Globus pallidus (tissue), 1 donor: Measurements from ENCODE around the gene RAD51C.
"Not testable (repeated sequence)": the region's sequence is repeated elsewhere in the genome, so short reads cannot be mapped to it uniquely, and the experiment has no call there.

ENCODE experiments used
- DNase-seq: peaks from one replicate; pipeline ENCODE4 v3.0.0-alpha.2; 2015; ENCODE audit warnings: low spot score

RAD51C gene

DNA sequence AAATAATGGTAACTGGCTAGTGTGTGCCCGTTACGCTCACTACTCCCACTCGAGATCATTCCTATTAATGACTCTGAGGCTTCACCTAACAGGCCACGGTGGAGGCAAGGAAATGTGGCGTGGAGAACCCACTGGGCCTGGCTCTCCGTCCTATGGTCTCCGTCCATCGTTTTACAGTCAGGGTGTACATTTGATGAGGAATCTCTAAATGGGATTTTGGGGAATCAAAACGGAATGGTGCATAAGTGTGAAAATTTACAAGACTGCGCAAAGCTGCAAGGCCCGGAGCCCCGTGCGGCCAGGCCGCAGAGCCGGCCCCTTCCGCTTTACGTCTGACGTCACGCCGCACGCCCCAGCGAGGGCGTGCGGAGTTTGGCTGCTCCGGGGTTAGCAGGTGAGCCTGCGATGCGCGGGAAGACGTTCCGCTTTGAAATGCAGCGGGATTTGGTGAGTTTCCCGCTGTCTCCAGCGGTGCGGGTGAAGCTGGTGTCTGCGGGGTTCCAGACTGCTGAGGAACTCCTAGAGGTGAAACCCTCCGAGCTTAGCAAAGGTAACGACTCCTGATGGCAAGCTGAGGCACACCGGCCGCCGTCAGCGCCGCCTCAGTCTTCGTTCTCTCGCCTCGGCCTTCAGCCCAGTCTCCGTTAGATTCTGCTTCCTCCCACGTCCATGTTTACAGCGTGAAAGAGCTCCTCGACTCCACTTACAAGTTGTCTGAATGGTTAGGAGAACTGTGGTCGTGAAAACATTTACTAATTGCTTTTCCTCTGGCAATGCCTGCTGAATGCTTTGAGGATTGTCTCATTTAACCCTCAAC is at the start of gene RAD51C:
TSS of gene RAD51C (plus strand) at position 364 of the 817 bp plus-strand sequence. CDS start at position 406, 42 bp downstream.
- peak; percentile 81 for DNase-seq

DNA sequence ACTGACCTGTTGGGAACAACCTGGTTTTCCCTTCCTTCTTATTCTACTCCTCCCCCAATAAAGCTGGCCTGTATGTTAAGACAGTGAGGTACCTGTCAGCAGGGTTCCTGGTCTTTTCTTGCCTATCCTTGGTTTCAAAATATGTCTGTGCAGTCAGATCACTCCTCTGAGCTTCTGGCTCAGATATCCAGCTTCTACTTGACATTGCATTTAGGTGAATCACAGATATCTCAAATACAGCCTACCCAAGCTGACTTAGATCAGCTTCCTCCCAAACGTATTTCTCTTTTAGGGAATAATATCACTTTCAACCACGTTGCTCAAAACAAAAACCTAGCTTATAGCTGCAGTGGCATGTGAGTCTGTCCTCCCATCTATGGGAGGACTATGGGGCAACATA is 49.3 kb upstream of the RAD51C start:
- no peak for DNase-seq

DNA sequence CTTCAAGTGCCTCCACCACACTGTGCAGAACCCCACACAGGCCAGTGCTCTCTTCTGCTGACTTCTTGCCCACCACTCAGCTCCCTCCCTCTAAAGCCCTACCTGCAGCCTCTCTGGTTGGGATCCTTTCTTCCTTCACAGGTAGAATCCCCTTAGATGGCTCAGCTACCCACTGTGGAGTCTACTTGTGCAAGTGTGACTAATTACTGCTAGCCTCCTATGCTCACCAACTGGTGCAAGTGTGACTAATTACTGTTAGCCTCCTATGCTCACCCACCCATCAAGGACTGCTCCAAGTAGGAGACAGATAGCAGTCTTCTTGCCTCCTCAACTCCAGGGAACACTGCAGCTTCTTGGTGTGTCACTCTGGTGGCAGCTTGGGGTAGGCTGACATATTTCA is 44.2 kb upstream of the RAD51C start:
- DNase-seq, result no peak

DNA sequence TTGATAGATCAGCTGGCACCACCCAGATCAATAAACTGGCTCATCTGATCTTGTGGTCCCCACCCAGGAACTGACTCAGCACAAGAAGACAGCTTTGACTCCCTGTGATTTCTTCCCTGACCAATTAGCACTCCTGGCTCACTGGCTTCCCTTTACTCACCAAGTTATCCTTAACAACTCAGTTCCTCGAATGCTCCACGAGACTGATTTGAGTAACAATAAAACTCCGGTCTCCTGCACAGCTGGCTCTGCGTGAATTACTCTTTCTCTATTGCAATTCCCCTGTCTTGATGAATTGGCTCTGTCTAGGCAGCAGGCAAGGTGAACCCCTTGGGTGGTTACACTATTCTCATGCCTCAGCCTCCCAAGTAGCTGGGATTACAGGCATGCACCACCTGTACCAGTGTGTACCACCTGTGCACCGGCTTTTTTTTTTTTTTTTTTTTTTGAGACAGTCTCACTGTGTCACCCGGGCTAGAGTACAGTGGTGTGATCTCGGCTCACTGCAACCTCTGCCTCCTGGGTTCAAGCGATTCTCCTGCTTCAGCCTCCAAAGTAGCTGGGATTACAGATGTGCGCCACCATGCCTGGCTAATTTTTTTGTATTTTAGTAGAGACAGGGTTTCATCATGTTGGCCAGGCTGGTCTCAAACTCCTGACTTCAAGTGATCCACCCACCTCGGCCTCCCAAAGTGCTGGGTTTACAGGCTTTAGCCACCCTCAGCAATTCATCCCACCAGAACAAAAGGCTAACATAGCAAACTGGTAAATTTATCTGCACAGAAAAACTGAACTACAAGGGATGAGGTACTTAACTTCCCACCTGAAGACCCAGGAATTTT is 34.2 kb upstream of the RAD51C start:
- DNase-seq, result not testable (repeated sequence)

DNA sequence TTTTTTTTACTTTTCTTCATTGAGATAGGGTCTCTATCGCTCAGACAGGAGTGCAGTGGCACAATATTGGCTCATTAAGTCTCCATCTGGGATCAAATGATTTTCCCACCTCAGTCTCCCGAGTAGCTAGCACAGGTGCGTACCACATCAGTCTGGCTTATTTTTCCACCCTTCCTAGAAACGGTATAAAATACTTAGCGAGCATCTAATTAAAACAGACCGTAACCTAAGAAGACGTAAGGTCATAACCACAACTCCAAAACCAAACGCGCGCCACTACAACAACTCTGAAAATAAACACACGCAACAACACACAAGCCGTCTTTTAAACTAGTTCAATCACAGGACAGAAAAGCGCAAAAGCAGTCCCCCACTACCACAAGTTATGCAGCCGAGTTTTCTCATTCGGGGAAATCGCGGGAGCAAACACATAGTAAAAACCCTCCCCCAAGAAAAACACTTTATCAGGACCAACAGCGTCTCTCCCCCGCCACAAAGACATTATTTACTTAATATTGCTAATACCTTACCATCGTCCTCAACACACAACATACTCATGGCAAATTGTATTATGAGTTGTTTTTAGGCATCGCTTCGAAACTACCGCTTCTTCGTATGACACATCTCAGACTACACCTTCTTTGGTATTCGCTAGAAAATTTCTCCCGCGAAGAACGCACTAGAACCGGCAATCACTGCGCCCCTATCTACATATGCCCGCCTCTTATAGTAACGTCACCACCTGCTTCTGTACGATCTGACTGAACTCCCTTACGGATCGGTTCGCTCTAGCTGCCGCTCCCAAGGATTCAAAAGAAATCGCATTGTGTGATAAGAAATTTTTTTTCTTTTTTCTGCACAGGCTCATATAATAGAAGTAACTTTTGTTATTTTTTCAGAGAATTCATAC is 33.3 kb upstream of the RAD51C start:
- peak; percentile 93 for DNase-seq

DNA sequence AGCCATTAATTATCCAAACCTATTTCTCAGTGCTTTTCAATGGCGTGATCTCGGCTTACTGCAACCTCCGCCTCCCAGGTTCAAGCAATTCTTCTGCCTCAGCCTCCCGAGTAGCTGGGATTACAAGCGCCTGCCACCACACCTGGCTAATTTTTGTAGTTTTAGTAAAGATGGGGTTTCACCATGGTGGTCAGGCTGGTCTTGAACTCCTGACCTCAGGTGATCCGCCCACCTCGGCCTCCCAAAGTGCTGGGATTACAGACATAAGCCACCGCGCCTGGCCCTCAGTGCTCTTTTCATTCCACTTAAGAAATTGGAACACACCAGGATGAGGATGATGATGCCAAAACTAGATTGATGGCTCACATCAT is 32.7 kb upstream of the RAD51C start:
- DNase-seq, result not testable (repeated sequence)

DNA sequence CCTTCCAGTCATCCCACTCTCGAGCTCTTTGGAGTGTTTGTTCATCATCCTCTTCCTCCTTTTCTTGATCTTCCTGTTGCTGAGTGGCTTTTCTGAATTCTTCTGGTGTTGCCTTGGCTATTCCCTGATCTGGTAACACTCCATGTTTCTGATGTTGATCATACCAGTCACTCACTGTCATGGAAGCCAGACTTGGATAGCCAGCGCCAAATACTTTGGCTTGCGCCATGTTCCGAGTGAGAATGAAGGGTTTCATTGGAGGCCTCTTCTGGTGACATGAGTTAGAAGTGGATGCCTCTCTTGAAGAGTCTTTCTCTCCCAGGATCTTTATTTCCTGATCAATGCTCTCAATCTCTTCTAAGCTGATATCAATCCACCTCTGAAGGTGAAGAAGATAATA is 31.8 kb upstream of the RAD51C start:
- no peak for DNase-seq

DNA sequence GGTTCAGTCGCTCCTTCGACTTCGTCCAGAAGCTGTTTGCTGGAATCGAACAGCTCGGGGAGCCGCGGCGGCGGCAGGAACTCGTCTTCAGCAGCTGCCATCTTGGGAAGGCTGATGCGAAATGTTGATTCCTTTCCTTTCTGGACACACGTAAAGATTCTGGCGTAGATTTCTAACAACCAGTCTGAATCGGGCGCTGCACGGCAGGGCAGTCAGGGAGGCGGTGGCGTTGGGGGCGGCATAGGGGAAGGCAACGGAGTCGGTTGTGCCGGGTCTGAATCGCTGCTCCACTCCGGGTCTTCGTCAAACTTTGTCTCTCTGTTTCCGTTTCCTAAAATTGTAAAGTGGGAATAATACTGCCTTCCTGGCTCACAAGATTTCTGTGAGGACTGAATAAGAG is 30.9 kb upstream of the RAD51C start:
- DNase-seq, result no peak

DNA sequence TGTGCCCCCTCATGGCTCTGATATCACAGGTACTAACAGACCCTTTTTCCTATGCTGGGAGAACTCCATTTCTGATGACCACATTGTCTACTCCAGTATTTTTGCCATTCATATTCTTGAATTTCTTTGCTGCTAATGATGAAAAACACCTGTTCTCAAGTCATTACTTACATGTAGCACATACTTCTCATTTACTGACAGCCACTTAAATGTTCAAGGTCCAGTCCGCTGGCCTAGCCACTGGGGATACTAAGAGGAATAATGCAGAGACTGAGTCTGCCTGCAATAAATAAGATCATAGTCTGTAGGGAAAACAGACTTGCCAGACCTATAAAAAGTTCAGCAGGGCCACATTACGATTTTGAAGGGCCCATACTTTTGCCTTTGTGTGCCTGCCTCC is 28.1 kb upstream of the RAD51C start:
- DNase-seq, result no peak

DNA sequence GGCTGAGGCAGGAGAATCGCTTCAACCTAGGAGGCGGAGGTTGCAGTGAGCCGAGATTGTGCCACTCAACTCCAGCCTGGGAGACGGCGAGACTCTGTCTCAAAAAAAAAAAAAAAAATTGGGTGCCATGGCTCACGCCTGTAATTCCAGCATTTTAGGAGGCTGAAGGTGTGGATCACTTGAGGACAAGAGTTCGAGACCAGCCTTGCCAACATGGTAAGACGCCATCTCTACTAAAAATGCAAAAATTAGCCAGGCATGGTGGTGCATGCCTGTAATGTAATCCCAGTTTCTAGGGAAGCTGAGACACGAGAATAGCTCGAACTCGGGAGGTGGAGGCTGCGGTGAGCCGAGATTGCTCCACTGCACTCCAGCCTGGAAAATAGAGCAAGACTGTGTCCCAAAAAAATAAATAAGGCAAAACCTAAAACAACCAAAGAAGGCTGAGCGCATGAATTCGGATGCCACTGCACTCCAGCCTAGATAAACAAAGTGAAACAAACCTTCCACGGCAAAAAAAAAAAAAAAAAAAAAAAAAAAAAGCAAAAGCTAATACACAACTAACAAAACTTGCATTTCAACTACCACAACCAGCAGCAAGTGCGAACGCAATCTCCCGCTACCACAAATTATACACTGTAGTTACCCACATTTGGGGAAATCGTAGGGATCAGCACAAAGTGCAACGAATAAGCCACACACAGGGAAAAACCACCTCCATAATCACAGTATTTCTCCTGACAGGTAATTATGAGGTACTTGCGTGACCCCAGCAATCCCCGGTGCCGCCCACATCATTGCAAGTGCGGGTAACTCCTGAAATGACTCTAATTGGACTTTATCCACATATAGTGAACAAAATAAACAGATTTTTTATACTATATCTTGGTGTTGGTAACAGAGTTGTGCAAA is 26.2 kb upstream of the RAD51C start:
- no peak for DNase-seq

DNA sequence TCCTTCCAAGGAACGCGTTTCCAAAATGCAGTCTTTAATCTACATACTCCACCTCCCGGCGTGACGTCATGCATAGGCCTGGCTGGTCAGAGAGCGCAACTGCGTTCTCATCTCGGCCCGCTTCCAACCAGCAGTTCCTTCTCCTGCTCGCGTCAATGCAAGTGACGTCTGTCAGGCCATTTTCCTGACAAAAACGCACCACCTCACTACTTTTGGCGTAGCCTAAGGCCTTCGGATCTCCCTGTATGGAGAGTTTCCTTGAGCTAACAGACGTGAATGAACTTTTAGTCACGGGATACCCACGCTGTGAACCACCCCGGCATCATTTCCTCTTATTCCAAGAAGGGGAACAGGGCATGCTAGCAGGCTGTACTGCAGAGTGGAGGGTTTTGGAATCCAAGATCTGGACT is 25.5 kb upstream of the RAD51C start:
- peak; percentile 52 for DNase-seq

DNA sequence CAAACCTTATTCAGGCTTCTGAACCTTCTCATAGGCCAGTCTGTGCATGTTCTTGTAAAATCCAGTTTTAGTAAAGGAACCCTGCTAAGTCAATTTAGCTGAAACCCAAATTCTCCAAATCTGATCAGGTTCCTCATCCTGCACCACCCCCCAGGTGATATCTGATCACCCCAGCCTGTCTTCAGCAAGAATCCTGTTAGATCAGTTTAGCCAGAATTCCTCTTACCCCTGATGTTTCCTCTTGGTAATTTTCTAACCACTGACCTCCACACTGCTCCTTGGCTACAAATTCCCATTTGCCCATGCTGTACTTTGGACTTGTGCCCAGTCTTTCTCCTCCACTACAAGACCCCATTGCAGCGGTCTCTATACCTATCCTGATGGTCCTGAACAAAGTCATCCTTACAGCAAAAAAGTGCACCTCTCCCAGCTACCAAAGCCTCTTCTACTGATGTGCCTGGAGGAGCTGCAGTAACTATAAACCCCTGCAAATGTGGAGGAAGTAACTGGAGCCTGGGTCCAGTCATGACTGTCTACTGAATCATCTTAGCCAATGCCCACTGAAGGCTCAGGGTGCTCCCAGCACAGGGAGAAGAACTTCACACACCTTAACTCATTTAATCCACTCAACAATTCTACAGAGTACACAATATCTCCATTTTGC is 24.3 kb upstream of the RAD51C start:
- DNase-seq, result no peak

DNA sequence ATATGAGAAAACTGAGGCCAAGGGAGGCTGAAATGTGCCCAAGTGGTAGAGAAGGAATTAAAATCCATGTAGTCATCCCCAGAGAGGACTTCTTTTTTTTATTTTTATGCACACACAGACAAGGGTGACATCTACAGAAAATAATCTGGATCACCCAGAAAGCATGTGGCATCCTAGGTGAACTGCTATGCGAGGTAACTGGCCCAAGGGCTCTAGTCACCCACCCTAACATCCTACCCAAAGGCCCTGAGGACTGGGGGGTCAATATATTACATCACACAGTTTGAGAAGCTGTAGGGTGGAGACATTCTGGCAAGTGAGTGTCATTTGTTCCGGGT is 23.8 kb upstream of the RAD51C start:
- no peak for DNase-seq

DNA sequence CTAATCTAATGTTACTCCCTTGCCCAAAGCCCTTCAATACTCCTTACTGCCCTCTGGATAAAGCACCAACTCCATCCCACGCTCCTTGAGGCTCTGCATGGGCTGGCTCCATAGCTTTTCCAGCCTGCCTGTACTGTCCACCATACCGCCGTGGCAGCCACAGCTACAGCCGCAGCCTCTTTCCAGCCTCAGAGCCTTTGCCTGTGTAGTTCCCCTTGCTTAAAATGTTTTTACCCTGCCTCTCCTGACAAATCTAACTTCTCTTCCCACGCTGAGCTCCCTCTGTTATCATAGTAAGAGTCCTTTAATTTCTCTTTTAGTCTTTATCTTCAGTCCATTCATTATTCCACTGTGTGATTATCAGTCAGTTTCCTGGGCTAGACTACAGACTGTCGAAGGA is 22.5 kb upstream of the RAD51C start:
- DNase-seq, result no peak

DNA sequence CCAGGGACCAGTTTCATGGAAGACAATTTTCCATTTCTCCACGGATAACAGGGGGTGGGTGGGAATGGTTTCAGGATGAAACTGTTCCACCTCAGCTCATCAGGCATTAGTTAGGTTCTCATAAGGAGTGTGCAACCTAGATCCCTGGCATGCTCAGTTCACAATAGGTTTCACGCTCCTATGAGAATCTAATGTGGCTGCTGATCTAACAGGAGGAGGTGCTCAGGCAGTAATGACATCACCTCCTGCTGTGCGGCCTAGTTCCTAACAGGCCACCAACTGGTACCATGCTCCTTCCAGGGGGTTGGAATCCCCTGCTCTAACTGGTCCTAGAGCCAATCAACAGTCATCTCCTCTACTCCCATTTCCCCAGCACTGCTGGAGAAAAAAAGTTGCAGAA is 20.4 kb upstream of the RAD51C start:
- DNase-seq, result no peak

DNA sequence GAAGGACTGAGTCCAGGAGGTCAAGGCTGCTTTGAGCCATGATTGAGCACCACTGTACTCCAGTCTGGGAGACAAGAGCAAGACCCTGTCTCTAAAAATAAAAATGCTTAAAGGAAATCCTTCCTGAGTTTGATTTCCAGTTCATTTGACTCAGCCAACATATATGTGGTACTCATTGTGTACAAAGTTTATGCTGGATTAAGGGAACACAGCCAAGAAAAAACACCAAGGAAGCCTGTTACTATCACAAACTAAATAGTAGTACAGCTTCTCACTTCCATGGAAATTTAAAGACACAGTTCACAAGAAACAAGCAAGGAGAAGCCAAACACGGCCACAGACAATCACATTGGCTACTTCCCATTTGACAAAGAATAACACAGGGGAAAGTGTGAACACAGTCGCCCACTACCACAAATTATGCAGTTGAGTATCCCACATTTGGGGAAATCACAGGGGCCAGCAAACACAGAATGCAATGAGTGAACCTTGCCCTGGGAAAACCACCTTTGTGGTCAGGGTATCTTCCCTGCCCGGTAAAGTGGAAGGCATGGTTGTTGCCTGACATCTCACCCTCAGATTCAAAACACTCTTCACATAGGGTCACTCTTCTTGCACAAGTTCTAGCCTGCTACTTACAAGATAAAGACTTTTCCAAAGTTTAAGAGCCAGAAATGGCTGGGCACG is 15.1 kb upstream of the RAD51C start:
- DNase-seq, result no peak

DNA sequence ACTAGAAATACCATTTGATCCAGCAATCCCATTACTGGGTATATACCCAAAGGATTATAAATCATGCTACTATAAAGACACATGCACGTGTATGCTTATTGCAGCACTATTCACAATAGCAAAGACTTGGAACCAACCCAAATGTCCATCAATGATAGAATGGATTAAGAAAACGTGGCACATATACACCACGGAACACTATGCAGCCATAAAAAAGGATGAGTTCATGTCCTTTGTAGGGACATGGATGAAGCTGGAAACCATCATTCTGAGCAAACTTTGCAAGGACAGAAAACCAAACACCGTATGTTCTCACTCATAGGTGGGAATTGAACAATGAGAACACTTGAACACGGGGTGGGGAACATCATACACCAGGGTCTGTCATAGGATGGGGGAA is 14.1 kb upstream of the RAD51C start:
- not testable (repeated sequence) for DNase-seq

DNA sequence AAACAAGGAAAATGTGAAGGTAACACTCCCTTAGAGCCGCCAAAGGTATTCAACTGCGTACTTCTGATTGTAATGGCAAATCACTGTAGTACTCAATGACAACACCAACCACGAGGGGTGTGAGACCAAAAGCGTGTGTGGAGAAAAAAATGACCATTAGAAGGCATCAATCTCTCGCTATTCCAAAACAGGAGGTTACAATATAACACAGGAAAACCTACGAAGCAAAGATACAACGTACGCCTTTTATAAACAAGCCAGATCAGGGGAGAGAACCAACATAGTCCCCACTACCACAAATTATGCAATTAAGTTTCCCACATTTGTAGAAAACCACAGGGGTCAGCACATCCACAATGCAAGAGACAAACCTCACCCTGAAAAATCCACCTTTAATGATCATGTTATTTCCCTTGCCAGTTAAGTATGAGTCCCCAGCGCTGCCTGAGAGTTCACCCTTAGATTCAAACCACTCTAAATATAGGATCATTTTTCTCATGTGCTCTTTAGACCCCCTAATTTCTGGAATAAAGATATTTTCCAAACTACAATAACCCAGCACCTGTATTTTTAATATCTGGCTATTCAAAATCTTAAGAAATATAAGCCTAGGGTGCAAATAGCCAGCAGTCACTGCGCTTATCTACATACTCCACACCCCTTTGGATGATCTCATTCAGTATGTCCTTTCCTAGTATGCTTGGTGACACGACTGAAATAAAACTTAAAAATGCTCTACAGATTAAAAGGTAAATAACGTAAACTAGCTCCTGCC is 13.0 kb upstream of the RAD51C start:
- DNase-seq, result no peak

DNA sequence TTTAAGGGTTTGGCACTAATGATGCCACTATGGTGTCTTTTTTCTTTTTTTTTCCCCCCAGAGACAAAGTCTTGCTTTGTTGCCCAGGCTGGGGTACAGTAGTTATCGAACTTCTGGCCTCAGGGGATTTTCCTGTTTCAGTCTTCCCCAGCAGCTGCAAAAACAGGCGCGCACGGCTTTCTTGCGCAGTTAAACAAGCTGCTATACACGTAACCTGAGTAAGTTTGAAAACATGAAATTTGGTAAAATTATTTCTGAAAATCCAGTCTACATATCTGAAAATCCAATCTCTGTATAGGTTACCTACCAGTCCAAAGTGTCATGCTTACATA is 12.4 kb upstream of the RAD51C start:
- DNase-seq, result no peak

DNA sequence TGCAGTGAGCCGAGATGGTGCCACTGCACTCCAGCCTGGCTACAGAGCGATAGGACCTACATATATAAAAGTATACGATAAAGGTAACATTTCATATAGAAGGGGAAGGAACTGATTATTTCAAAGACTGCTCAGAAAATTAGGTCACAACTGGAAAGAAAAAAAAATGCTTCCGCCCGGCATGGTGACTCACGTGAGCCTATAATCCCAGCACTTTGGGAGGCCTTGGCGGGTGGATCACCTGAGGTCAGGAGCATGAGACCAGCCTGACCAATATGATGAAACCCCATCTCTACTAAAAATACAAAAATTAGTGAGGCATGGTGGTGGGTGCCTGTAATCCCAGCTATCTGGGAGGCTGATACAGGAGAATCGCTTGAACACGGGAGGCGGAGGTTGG is 8.4 kb upstream of the RAD51C start:
- no peak for DNase-seq
